OCI-LY3 (cell line): ENCODE data around the gene C1QTNF3.
A peak's percentile ranks its signal among the peaks of the same experiment; 100 is the strongest.

Experiments used
- EZH2phosphoT487 ChIP-seq: fragments of 200-600 bp; shearing (Covaris generic); IDR thresholded peaks from 2 replicates; pipeline ENCODE4 v1.6.1; 2018; ENCODE audit warnings: antibody characterized with exemption, mixed run types, low read depth
- TF ChIP-seq, protein P1 (sequence below): fragments of 200-600, 300-600 bp; sonication (generic); IDR thresholded peaks from 2 replicates; pipeline ENCODE4 v1.5.1; 2014; ENCODE audit warnings: antibody characterized with exemption, low read length, low read depth

DNA sequence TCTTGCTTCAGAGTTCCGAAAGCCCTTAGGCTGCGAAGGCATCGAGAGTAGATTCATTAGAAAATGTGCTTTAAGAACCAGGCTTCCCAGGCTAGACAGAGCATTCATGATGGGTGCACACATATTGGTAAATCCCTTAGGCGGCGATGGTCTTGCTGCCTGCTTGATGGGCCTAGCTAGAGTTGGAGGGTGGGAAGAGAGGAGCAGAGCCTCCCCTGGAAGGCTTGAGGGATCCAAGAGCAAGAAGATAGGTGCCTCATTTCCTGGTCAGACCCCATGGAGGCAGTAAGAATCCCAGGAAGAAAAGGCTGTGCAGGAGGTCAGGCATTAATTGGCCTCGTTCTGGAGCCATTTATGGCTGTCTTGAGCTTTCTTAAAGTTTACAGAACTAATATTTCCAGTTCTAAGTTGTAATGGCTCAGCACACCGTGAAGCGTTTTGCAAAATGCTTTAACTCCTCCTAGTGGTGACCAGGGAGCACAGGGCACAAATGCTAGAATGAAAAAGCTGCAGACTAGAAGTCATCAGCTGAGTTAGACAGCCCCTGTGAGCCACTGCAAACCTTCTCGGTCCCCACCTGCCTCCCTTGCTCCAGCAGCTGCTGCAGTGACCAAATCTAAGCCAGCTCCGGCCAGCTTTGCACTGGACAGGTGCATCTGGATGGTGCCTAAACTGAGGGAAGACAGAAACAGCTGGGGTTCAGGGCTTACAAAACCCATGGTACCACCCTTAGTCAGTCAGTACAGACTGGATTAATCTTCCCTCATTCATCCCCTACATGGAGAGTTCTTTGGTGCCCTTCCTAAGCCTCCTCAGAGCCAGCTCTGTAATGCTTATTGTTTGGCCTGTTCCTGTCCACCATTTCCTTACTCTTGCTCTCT, 73.2 kb downstream of the C1QTNF3 start:
- TF ChIP-seq, protein P1, sequence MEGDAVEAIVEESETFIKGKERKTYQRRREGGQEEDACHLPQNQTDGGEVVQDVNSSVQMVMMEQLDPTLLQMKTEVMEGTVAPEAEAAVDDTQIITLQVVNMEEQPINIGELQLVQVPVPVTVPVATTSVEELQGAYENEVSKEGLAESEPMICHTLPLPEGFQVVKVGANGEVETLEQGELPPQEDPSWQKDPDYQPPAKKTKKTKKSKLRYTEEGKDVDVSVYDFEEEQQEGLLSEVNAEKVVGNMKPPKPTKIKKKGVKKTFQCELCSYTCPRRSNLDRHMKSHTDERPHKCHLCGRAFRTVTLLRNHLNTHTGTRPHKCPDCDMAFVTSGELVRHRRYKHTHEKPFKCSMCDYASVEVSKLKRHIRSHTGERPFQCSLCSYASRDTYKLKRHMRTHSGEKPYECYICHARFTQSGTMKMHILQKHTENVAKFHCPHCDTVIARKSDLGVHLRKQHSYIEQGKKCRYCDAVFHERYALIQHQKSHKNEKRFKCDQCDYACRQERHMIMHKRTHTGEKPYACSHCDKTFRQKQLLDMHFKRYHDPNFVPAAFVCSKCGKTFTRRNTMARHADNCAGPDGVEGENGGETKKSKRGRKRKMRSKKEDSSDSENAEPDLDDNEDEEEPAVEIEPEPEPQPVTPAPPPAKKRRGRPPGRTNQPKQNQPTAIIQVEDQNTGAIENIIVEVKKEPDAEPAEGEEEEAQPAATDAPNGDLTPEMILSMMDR = peak; percentile 81
- no peak for TF ChIP-seq EZH2phosphoT487
